G401 (cell line): Measurements from ENCODE around the gene DLEC1. TPM values are rescaled to one million over a fixed set of nuclear protein-coding genes. Genes with fewer than 3 reads are reported as not detected.

Experiments used
- DNase-seq: peaks from one replicate; pipeline ENCODE4 v3.0.0-alpha.2; 2015; ENCODE audit warnings: low spot score
- in situ Hi-C: cut with HindIII; loops from 2 replicates; pipeline ENCODE4 v1.10.0; 2016; ENCODE audit warnings: low sequenced_read_pairs, mixed read lengths
- total RNA-seq: library from RNA; depleted of rRNA; stranded (reverse); fragments of >200 nt; shearing (Covaris generic); gene quantifications from 2 replicates; pipeline ENCODE4 v1.2.3, GENCODE V29; 2014; rRNA removed

DLEC1 gene
- total RNA-seq, 1 experiment from 2014 or later, result not detected

DNA sequence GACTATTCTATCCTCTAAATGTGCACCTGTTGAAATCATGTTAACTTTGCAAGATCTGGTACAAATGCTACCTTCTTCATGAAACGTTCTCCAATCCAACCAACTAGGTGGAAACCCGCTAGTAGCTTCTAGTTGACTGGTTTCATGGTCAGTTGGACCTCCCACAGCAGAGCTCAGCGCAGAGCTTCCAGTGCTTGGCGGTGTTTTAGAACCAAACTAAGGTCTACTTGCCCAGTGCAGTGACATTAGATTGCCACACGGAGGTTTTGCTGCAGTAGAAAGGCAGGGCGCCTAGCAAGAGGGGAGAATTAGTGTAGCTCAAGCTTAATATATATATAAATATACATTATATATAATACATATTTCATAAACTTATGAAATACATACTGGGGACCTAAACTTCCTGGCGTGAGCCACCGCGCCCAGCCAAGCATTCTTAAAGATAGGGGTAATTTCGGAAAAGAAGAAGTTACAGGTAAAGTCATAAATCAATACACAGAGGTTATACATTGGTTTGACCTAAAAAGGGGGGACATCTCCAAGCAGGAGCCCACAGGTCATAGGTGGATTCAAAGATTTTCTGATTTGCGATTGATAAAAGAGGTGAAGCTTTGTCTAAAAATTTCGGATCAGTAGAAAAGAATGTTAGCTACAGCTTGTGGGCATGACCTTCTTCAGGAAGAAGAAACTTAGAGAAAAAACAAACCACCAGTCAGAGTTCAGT, 124.3 kb downstream of the DLEC1 start:
- DNase-seq, result no peak
- in situ Hi-C loops, result no loop called here

DNA sequence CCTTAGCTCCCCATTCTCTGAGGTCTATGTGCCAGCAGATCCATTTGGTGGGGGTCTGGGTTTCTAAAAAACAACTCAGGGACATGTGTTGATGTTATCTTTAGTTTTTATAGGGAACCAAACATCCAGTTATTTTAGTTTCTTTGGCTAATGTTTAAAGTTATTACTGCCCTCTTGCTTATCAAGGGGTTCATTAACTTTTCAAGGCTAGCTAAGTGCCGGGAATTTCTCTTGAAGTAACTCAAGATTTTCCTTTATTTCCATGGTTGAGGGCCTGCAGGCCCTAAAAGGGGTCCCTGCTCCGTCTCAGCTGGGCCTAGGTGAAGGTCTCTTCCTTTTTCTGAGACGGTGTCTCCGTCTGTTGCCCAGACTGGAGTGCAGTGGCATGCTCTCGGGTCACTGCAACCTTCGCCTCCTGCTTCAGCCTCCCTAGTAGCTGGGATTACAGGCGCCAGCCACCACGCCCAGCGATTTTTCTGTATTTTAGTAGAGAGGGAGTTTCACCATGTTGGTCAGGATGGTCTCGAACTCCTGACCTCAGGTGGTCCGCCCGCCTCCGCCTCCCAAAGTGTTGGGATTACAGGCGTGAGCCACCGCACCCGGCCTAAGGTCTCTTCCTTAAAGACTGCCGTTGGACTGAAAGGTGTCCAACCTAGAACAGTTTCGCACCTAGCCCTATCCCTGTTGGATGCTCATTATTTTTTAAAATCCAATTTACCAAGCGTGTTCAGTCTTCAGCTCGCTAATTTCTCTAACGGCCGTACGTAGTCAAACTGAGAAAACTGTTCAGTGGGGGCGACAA, 125.0 kb downstream of the DLEC1 start:
- DNase-seq, result no peak
- in situ Hi-C loops, result no loop called here

DNA sequence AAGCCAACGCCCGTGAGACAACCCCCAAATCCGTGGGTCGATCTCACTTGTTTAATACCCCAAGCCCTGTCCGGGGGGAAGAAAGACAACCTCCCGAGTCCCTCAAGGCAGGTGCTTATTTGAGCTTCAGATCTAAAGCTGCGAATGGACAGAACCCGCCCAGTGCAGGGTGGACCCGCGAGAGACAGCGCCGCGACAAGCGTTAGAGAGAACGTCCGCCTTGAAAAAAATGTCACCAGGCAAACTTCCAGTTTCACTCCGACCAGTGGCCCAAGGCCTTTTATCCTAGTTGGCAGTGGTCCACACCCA, 125.6 kb downstream of the DLEC1 start:
- no peak for DNase-seq
- in situ Hi-C loops, result no loop called here

DNA sequence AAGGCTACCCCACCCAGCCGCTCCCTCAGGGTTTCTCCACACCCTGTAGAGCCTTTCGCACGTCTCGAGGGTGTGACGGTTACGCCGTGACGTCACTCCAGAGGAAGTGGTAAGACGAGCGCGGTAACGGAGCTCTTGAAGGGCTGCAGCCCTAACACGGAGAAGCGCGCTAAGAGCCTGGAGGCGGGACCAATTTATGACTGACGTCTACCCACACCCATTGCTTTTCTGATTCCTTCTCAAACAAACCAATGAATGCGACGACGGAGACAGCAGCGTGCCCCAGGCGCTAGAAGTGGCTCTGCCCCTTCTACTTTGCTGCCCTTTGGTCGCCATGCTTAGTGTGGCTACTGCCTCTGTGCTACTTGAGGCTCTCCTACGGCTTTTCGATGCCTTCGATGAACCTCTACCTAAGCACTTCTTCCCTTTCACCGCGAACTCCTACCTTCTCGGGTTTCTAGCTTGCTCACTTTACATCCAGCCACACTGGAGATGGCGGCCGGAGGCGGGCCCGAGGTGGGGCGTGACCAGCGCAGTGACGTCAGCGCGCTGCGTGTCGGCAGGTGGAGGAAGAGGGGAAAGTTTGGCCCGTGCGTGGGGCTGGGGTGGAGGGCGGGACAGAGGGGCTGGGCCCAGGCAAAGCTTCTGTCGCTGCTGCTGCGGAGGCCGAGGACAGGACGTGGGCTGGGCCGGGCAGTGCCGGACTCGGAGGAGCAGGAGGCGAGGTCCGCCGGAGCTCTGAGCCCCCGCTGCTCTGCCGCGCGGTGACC, 126.1 kb downstream of the DLEC1 start, which contains the start of gene OXSR1:
OXSR1 (plus strand) TSS at position 586 of the 770 bp plus-strand sequence. CDS start 340 bp downstream, outside the sequence.
- peak; percentile 100 for DNase-seq
- in situ Hi-C loops, result no loop called here

DNA sequence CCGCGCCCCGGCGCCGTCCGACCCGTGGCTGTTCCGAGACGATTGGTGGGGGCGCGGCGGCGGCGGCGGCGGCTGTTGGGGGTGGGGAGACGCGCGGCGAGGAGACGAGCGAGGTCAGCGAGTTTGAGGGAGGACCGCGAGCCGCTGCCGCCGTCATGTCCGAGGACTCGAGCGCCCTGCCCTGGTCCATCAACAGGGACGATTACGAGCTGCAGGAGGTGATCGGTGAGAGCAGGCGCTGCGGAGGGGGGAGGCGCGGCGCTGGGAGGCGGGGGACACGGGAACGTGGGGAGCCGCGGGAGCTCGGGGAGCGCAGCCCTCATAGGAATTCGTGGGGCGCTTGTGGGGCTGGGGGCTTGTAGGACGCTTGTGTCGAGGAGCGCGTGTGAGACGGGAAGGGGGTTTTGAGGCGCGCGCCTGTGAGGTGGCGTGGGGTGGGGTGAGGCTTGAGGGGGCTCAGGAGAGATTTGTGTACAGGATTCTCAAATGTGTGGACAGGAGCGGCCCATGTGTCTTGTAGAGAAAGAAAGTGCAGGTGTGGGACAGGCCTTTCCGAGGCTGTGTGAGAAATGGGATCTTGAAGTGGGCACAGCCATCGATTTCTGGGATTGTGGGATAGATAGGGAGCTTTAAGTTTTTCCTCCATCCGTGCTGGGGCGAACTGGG, 126.8 kb downstream of the DLEC1 start:
- in situ Hi-C loops, result no loop called here
- peak; percentile 25 for DNase-seq

DNA sequence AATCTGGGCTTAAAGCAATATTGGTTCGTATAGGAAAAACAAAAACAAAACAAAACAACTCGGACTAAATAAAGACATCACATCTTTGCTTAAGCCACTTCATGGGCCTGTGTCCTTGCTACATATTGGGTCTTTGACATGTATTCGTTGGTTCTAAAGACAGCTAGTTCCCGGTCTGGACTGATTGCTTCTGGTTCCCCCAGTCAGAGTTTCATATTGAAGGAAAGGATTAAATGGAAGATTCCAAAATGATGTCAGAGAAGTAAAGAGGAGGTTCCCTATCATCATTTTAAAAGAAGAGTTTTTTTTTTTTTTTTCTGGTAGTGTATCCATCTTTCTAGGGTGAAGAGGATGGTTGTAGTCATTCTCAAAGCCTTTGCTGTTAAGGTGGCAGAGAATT, 128.6 kb downstream of the DLEC1 start:
- DNase-seq, result no peak
- in situ Hi-C loops, result no loop called here

DNA sequence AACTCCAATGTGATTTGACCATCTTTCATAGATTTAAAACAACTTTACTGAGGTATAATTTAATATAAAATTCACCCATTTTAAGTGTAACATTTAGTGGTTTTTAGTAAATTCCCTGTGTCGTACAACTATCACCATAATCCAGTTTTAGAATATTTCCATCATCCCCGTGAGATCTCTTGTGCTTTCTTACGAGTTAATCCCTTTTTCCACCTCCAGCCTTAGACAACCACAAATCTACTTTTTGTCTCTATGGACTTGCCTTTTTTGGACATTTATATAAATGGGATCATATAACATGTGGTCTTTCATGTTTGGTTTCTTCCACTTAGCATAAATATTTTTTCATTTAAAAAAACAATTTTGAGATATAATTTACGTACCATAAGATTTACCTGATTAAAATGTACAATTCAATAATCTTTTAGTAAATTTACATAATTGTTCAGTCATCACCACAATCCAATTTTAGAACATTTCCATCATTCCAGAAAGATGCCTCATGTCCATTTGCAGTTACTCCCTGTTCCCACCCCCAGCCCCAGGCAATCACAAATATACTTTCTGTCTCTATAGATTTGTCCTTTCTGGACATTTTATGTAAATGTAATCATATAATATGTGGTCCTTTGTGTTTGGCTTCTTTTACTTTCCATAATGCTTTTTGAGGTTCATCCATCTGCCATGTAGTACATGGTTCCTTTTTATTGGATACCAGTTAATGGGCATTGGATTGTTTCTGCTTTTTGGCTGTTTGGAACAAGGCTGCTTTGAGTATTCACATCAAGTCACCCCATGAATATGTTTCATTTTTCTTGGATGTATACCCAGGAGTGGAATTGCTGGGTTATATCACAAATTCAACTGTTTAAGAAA, 129.4 kb downstream of the DLEC1 start:
- in situ Hi-C loops, result no loop called here
- no peak for DNase-seq

DNA sequence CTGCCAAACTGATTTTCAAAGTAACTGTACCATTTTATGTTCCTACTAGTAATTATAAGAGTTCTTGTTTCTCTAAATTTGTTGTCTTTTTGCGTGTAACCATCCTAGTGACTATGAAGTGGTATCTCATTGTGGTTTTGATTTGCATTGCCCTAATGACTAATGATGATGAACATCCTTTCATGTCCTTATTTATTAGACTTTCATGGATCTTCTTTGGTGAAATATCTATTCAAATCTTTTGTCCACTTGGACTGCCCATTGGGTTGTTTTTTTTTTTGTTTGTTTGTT, 130.0 kb downstream of the DLEC1 start:
- in situ Hi-C loops, result no loop called here
- no peak for DNase-seq

DNA sequence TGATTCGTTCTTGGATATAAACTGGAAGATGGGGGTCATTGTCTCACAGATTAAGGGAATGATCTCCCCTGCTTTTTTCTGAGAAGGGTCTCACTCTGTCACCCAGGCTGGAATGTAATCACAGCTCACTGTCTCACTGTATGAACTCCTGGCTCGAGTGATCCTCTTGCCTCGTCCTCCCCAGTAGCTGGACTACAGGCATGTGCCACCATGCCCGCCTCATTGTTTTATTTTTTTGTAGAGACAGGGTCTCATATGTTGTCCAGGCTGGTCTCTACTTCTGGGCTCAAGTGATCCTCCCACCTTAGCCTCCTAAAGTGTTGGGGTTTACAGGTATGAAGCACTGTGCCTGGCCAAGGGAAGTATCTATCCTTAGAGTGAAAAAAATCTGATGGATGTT, 131.7 kb downstream of the DLEC1 start:
- DNase-seq, result no peak
- in situ Hi-C loops, result no loop called here

DNA sequence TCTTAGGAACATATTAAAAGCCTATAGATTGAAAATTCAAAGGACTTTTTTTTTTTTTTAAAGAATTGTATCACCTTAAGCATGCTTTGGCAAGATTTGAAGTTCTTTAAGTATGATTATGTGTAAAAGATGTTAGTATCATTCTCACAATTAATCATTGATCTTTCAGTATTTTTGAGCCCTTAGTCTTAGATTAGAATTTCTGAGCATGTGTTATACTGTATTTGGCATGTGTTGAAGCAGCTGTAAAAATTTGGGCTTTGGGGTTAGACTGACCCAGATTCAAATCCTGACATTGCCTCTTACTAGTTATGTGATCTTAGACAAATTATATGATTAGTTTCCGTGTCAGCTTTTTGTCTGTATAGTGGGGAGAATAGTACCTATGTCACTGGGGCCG, 132.6 kb downstream of the DLEC1 start:
- DNase-seq, result no peak
- in situ Hi-C loops, result no loop called here

Other genes starting within 250 kb of the DLEC1 start
- 47.4 and 77.9 TPM in 2 replicates for gene CTDSPL, start 177.3 kb upstream of the DLEC1 start, total RNA-seq
- 7.1 and 8.2 TPM in 2 replicates for gene VILL, start 48.4 kb upstream of the DLEC1 start, total RNA-seq
- gene PLCD1, start 9.6 kb upstream of the DLEC1 start, total RNA-seq, result 8.7 and 9.0 TPM in 2 replicates
- 52.7 and 58.6 TPM in 2 replicates for gene ACAA1, start 97.9 kb downstream of the DLEC1 start, total RNA-seq
- gene MYD88, start 99.5 kb downstream of the DLEC1 start, total RNA-seq, result 0.06 TPM in 1 of 2 replicates, not detected in the other
- gene OXSR1, start 126.3 kb downstream of the DLEC1 start, total RNA-seq, result 24.5 and 28.9 TPM in 2 replicates
- gene SLC22A13, start 226.6 kb downstream of the DLEC1 start, total RNA-seq, result not detected in 2 replicates
- gene SLC22A14, start 243.1 kb downstream of the DLEC1 start, total RNA-seq, result not detected in 2 replicates